HG03439 (cell line): ENCODE measurements around the gene AHCYL2.
"Not testable (repeated sequence)": the region's sequence is repeated elsewhere in the genome, so short reads cannot be mapped to it uniquely, and the experiment has no call there.

ENCODE experiments used
- ATAC-seq: cut with Tn5 transposase; IDR thresholded peaks from one replicate; pipeline ENCODE4 v1.9.1; 2021; ENCODE audit warnings: mild to moderate bottlenecking, moderate library complexity; ENCODE audit not compliant: unreplicated experiment

Gene AHCYL2

GRCh38 chr7:129444776-129445175, 219.9 kb downstream of the AHCYL2 start:
- ATAC-seq: not testable (repeated sequence)

- not testable (repeated sequence) for ATAC-seq
Measured at GRCh38 chr7:129446925-129447324, 222.1 kb downstream of the AHCYL2 start.

GRCh38 chr7:129447445-129447844, 222.6 kb downstream of the AHCYL2 start:
- ATAC-seq: not testable (repeated sequence)

GRCh38 chr7:129448608-129449007, 223.8 kb downstream of the AHCYL2 start:
- ATAC-seq: not testable (repeated sequence)

GRCh38 chr7:129450295-129450694, 225.5 kb downstream of the AHCYL2 start:
- no peak for ATAC-seq

GRCh38 chr7:129452589-129453231, 227.9 kb downstream of the AHCYL2 start:
- no peak for ATAC-seq

- ATAC-seq: no peak
Measured at GRCh38 chr7:129453510-129454248, 228.8 kb downstream of the AHCYL2 start.

GRCh38 chr7:129454249-129454551, 229.4 kb downstream of the AHCYL2 start:
- ATAC-seq: no peak

GRCh38 chr7:129456421-129456820, 231.6 kb downstream of the AHCYL2 start:
- ATAC-seq: no peak

GRCh38 chr7:129457101-129457500, 232.3 kb downstream of the AHCYL2 start:
- ATAC-seq: no peak

GRCh38 chr7:129458171-129458570, 233.3 kb downstream of the AHCYL2 start:
- no peak for ATAC-seq

GRCh38 chr7:129461809-129462208, 237.0 kb downstream of the AHCYL2 start:
- no peak for ATAC-seq

GRCh38 chr7:129462420-129462819, 237.6 kb downstream of the AHCYL2 start:
- no peak for ATAC-seq

GRCh38 chr7:129464194-129464593, 239.4 kb downstream of the AHCYL2 start:
- no peak for ATAC-seq

- no peak for ATAC-seq
Measured at GRCh38 chr7:129465080-129465479, 240.2 kb downstream of the AHCYL2 start.

GRCh38 chr7:129466796-129467195, 242.0 kb downstream of the AHCYL2 start:
- no peak for ATAC-seq

GRCh38 chr7:129468087-129468486, 243.3 kb downstream of the AHCYL2 start:
- no peak for ATAC-seq

GRCh38 chr7:129468547-129468946, 243.7 kb downstream of the AHCYL2 start:
- ATAC-seq: no peak

- no peak for ATAC-seq
Measured at GRCh38 chr7:129469930-129470329, 245.1 kb downstream of the AHCYL2 start.

- no peak for ATAC-seq
Measured at GRCh38 chr7:129470411-129470810, 245.6 kb downstream of the AHCYL2 start.

- ATAC-seq: no peak
Measured at GRCh38 chr7:129471402-129471827, 246.6 kb downstream of the AHCYL2 start.

GRCh38 chr7:129475931-129476330, 251.1 kb downstream of the AHCYL2 start:
- ATAC-seq: not testable (repeated sequence)

- ATAC-seq: not testable (repeated sequence)
Measured at GRCh38 chr7:129476398-129476797, 251.6 kb downstream of the AHCYL2 start.
